AG10803 (cell line): ENCODE results near the gene TNRC18.
"Not testable (repeated sequence)": the region's sequence is repeated elsewhere in the genome, so short reads cannot be mapped to it uniquely, and the experiment has no call there.

ENCODE experiments used
- DNase-seq: peaks from one replicate; pipeline ENCODE4 v3.0.0; 2010; ENCODE audit warnings: low read depth
- H3K4me3 ChIP-seq: 2 replicates; pipeline ENCODE4 v1.5.1; 2011; ENCODE audit warnings: mild to moderate bottlenecking, low read length, control low read depth
- TF ChIP-seq, protein P1 (sequence below): conservative IDR thresholded peaks from 2 replicates; pipeline ENCODE4 v1.5.1; 2011; ENCODE audit warnings: mild to moderate bottlenecking, low read length, control low read depth, inconsistent platforms

The TNRC18 gene

DNA sequence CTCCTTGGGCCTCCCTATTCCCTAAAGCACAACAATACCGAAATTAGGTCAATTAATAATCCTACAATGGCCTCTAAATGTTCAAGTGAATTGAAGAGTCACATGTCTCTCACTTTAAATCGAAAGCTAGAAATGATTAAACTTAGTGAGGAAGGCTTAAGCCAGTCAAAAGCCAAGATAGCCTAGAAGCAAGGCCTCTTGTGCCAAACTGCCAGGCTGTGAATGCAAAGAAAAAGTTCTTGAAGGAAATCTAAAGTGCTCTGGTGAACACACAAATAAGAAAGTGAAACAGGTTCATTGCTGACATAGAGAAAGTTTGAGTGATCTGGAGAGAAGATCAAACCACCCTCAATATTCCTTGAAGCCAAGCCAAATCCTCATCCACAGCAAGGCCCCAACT is 83.7 kb downstream of the TNRC18 start:
- TF ChIP-seq, protein P1, sequence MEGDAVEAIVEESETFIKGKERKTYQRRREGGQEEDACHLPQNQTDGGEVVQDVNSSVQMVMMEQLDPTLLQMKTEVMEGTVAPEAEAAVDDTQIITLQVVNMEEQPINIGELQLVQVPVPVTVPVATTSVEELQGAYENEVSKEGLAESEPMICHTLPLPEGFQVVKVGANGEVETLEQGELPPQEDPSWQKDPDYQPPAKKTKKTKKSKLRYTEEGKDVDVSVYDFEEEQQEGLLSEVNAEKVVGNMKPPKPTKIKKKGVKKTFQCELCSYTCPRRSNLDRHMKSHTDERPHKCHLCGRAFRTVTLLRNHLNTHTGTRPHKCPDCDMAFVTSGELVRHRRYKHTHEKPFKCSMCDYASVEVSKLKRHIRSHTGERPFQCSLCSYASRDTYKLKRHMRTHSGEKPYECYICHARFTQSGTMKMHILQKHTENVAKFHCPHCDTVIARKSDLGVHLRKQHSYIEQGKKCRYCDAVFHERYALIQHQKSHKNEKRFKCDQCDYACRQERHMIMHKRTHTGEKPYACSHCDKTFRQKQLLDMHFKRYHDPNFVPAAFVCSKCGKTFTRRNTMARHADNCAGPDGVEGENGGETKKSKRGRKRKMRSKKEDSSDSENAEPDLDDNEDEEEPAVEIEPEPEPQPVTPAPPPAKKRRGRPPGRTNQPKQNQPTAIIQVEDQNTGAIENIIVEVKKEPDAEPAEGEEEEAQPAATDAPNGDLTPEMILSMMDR, result no peak
- no peak for DNase-seq
- H3K4me3 ChIP-seq, result no peak overlapping the region

- H3K4me3 ChIP-seq, result no peak overlapping the region
- DNase-seq, result no peak
- TF ChIP-seq, protein P1, result no peak
These were observed 86.6 kb downstream of the TNRC18 start for GRCh38 chr7:5337047-5337446.

DNA sequence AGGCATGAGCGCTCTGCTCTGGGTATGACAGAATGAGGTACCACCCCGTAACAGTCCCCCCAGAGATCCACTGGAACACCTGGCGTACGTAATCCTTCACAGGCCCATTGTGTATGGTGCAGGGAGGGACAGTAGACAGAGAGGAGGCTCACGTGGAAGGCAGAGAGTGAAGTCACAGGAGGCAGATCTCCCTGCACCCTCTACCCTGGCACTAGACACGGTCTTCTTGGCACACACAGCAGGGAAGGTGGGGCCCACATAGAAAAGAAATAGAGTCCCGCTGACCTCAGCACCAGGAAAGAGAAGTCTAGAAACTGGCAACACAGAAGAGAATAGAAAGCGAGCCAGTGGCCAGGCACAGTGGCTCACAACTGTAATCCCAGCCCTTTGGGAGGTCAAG is 89.0 kb downstream of the TNRC18 start:
- no peak for DNase-seq
- no peak overlapping the region for H3K4me3 ChIP-seq
- TF ChIP-seq, protein P1, result no peak

DNA sequence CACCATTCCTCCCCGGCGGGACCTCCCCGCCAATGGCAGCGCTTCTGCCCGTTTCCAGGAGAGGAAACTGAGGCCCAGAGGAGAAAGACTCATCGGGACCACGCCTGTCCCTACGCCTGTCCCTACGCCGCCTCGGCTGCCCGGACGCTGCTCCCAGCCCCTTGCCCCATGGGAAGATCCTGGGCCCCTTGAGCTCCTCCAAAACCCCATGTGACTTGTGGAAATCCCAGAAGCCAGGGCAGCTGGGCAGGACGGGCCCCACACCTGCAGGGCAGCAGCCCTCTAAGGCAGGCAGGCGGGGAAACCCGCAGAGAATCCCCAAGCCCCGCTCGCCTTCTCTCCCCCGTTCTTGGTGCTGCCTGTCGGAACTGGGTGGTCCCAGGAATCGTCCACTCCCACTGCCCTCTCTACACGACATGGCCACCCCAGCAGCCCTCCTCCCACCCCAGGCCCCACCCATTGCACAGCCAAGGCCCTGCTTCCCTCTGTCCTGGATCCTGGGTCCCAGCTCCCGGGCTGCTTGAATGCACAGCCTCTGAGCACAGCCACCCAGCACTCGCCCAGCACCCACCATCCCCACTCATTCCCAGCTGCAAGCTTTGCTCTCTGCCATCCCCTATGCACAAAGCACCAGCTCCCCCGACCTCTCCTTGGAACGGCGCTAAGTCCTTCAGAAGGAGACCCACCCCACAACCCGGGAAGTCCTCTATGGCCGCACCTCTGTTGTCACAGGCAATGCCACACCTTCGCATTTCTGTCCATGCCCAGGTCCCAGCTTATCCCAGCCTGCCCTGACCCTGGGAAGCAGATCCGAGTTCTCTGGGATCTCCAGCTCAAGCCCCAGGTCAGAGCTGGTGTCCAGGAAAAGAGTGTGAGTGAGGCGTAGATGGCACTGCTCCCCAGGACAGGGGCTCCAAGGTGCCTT is 90.3 kb downstream of the TNRC18 start:
- no peak overlapping the region for H3K4me3 ChIP-seq
- TF ChIP-seq, protein P1, result no peak
- DNase-seq, result no peak

DNA sequence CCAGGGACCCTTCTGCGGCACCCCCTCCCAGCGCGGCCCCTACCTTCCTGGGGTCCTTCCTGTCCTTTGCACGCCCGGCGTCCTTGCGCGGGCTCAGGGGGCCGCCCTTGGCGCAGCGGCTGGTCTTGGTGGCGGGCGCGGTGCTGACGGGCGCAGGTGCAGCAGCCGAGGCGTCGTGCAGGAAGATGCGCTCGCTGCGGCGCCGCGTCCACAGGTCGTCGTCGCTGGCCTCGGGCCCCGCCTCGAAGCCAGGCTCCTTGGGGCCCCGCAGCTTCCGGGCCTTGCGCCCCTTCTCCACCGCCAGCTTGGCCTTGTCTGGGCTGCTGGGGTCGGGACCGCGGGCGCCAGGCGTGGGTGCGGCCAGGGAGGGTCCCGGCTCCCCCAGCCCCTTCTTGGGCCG is 91.1 kb downstream of the TNRC18 start:
- TF ChIP-seq, protein P1, result no peak
- DNase-seq, result no peak
- no peak overlapping the region for H3K4me3 ChIP-seq

- TF ChIP-seq, protein P1, result no peak
- no peak for DNase-seq
These were observed 93.3 kb downstream of the TNRC18 start for GRCh38 chr7:5330288-5330687.

GRCh38 chr7:5324961-5325360 is 98.7 kb downstream of the TNRC18 start:
- no peak for DNase-seq
- TF ChIP-seq, protein P1, result no peak

More at GRCh38 chr7:5330288-5330687, 93.3 kb downstream of the TNRC18 start:
- H3K4me3 ChIP-seq, result no peak overlapping the region

DNA sequence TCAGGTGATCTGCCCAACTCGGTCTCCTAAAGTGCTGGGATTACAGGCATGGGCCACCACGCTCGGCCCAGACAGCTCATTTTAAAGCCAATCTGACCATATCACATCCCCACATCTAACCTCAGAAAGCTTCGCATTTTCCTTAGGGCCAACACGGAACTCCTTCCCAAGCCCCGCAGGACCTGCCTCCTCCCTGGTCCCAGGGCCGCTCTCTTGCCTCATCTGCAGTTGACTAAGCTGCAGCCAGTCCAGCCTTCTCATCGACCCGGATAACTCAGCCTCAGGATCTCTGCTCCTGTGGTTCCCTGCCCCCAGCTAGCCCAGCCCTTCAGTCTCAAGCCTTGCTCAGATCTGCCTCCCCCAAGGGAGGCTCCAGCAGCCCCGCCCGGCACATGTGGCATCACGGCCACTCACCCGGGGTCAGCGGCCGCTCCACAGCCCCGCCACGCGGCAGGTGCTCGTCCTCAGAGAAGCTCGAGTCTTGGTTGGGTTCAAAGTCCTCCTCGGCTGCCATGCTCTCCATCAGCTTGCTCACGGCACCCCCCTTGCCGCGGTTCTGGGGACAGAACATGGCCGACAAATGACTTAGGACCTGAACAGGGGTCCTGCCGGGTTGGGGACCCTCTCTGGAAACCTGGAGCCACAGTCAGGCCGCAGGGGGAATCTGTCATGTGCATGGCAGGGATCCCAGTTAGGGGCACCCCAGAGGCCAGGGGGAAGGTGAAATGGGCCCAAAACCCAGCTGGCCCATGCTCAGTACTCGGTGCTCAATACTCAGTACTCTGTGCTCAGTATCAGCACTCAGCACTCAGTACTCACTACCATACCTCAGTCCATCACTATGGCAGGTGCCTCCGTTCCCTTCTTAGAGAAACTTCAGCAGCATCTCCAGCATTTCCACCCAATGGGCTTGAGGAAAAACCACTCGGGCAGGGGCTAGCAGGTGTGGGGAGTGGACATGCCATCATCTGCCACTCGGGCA is 99.5 kb downstream of the TNRC18 start:
- not testable (repeated sequence) for H3K4me3 ChIP-seq, DNase-seq

More at GRCh38 chr7:5324961-5325360, 98.7 kb downstream of the TNRC18 start:
- no peak overlapping the region for H3K4me3 ChIP-seq
